Keratinocyte (primary cell): ENCODE results near the gene F12.

Experiments
- CTCF ChIP-seq, 3 experiments: IDR thresholded peaks in 1 of 3; conservative IDR thresholded peaks in 1 of 3; optimal IDR thresholded peaks in 1 of 3; 2 replicates in 2 of 3; 3 replicates in 1 of 3; pipeline versions ENCODE3 to v1.5.1; 2011; ENCODE audit warnings: low read length in 3 of 3, mild to moderate bottlenecking in 3 of 3, moderate library complexity in 2 of 3, control low read depth in 1 of 3, inconsistent platforms in 1 of 3; ENCODE audit not compliant: insufficient read depth in 2 of 3; ENCODE audit errors: extremely low read depth in 1 of 3
- EZH2 ChIP-seq: IDR thresholded peaks from one replicate; pipeline ENCODE4 v1.6.1; 2012; ENCODE audit warnings: inconsistent platforms, mild to moderate bottlenecking, low read length, moderate library complexity

- no peak for TF ChIP-seq CTCF (optimal IDR thresholded peaks at IDR 0.05 in 1 of 3, IDR thresholded peaks at IDR 0.05 in 1 of 3, conservative IDR thresholded peaks at IDR 0.05 in 1 of 3; ENCODE audit: extremely low read depth in 1 of 3, insufficient read depth in 2 of 3, low read length in 3 of 3)
- TF ChIP-seq EZH2: no peak
Observed at GRCh38 chr5:177369645-177370440, 39.5 kb downstream of the F12 start.
